Tibial artery (tissue), 4 donors: ENCODE measurements around the gene RHOBTB3.

Experiments
- DNase-seq, 2 donors: peaks; one replicate each; pipeline ENCODE4 v3.0.0-alpha.2; 2019
- H3K27ac ChIP-seq, 2 donors: fragments of 200-600 bp; sonication (generic) in 1 of 2; 1 replicate in 1 of 2; 2 replicates in 1 of 2; pipeline ENCODE4 v1.5.1; 2018 to 2019; ENCODE audit warnings: mild to moderate bottlenecking in 1 of 2
- H3K27me3 ChIP-seq, 2 donors: fragments of 200-600 bp; sonication (generic) in 1 of 2; one replicate each; pipeline versions ENCODE4 v1.5.1 to v1.6.0; 2016 to 2019
- H3K36me3 ChIP-seq, 3 donors: fragments of 200-600 bp; sonication (generic) in 2 of 3; one replicate each; pipeline ENCODE4 v1.5.1; 2016 to 2019; ENCODE audit warnings: mild to moderate bottlenecking in 2 of 3
- H3K4me1 ChIP-seq, 4 donors: fragments of 200-600 bp; sonication (generic) in 2 of 4; 1 replicate in 3 of 4; 2 replicates in 1 of 4; pipeline ENCODE4 v1.5.1; 2016 to 2019
- H3K4me3 ChIP-seq, 2 donors: fragments of 200-600 bp; sonication (generic) in 1 of 2; 1 replicate in 1 of 2; 2 replicates in 1 of 2; pipeline ENCODE4 v1.5.1; 2018 to 2019; ENCODE audit warnings: mild to moderate bottlenecking in 2 of 2
- H3K9me3 ChIP-seq, 3 donors: fragments of 200-600 bp; sonication (generic) in 1 of 3; one replicate each; pipeline ENCODE4 v1.5.1; 2016 to 2019
- CTCF ChIP-seq, 2 experiments: fragments of 200-600 bp in 1 of 2; fragments of 450-650 bp in 1 of 2; IDR thresholded peaks; one replicate each; pipeline ENCODE4 v1.5.1; 2017 to 2019; ENCODE audit warnings: antibody characterized with exemption in 2 of 2, mild to moderate bottlenecking in 1 of 2, moderate library complexity in 1 of 2
- intact Hi-C: fragments of 100-400 bp; cut with DNase I; formaldehyde crosslinking; loops from one replicate; pipeline ENCODE4 v1.15.0; 2023; ENCODE audit warnings: low total_unique reads

RHOBTB3 gene

GRCh38 chr5:95824747-95825146, 93.6 kb downstream of the RHOBTB3 start:
- Histone ChIP-seq H3K27ac (peak overlapping the region; percentile 77 to 87), H3K9me3 (no peaks in the 10 kb centered on the region), H3K36me3 (no peaks in the 10 kb centered on the region), H3K4me3 (no peak overlapping the region), H3K27me3 (no peaks in the 10 kb centered on the region), H3K4me1 (peaks cover 3 to 40% (median 22%) of the 10 kb centered on the region in 4 donors)
- intact Hi-C loops: no loop called here
- TF ChIP-seq CTCF (IDR thresholded peaks at IDR 0.05): no peak
- DNase-seq: no peak

GRCh38 chr5:95825495-95825894, 94.4 kb downstream of the RHOBTB3 start:
- no peak overlapping the region for H3K27ac ChIP-seq
- no peak for DNase-seq
- no peaks in the 10 kb centered on the region for H3K27me3 ChIP-seq
- H3K36me3 ChIP-seq: no peaks in the 10 kb centered on the region
- H3K9me3 ChIP-seq: no peaks in the 10 kb centered on the region
- no peak for TF ChIP-seq CTCF (IDR thresholded peaks at IDR 0.05)
- intact Hi-C loops: no loop called here
- H3K4me3 ChIP-seq: no peak overlapping the region
- peaks cover 3 to 32% (median 22%) of the 10 kb centered on the region in 4 donors for H3K4me1 ChIP-seq

GRCh38 chr5:95826949-95827891, 96.1 kb downstream of the RHOBTB3 start:
- no peak for TF ChIP-seq CTCF (IDR thresholded peaks at IDR 0.05)
- H3K9me3 ChIP-seq: no peaks in the 10 kb centered on the region
- intact Hi-C loops: no loop called here
- H3K4me1 ChIP-seq: peaks cover 3 to 20% (median 16%) of the 10 kb centered on the region in 4 donors
- no peaks in the 10 kb centered on the region for H3K27me3 ChIP-seq
- H3K27ac ChIP-seq: no peak overlapping the region
- no peak for DNase-seq
- H3K4me3 ChIP-seq: no peak overlapping the region
- no peaks in the 10 kb centered on the region for H3K36me3 ChIP-seq

GRCh38 chr5:95827892-95828246, 96.7 kb downstream of the RHOBTB3 start:
- Histone ChIP-seq H3K27me3 (no peaks in the 10 kb centered on the region), H3K36me3 (no peaks in the 10 kb centered on the region), H3K27ac (no peak overlapping the region), H3K4me3 (no peak overlapping the region), H3K9me3 (no peaks in the 10 kb centered on the region), H3K4me1 (peaks cover 2 to 18% (median 16%) of the 10 kb centered on the region in 4 donors)
- DNase-seq: no peak
- TF ChIP-seq CTCF (IDR thresholded peaks at IDR 0.05): no peak
- intact Hi-C loops: no loop called here

GRCh38 chr5:95830226-95830625, 99.1 kb downstream of the RHOBTB3 start:
- no peak for TF ChIP-seq CTCF (IDR thresholded peaks at IDR 0.05)
- intact Hi-C loops: no loop called here
- no peak overlapping the region for H3K4me3 ChIP-seq
- H3K4me1 ChIP-seq: peaks cover 0 to 7% (median 2%) of the 10 kb centered on the region in 4 donors
- no peaks in the 10 kb centered on the region for H3K27me3 ChIP-seq
- no peaks in the 10 kb centered on the region for H3K36me3 ChIP-seq
- H3K9me3 ChIP-seq: no peaks in the 10 kb centered on the region
- no peak for DNase-seq
- no peak overlapping the region for H3K27ac ChIP-seq
